ENCODE measurements around the gene NT5M. TPM values are rescaled to one million over a fixed set of nuclear protein-coding genes. Genes with fewer than 3 reads are reported as not detected.

The NT5M gene
- total RNA-seq, 1 experiment from 2014 or later, result 5.5 TPM

GRCh38 chr17:17391668-17392370 lies 88.6 kb downstream of the NT5M start:
- POLR2A ChIA-PET, result interaction anchor here (0.6 to 1.0 kb wide), 2 partner anchors 137 to 200 kb away, joined by 3 to 4 read pairs; partner anchors contain the start of gene PEMT
- Mint-ChIP-seq H3K9me3 (ENCODE audit: unreplicated experiment) (no peaks in the 10 kb centered on the region), H3K27ac (ENCODE audit: low read depth, unreplicated experiment) (no peak overlapping the region), H3K4me1 (ENCODE audit: insufficient read depth, unreplicated experiment) (peaks cover 7% of the 10 kb centered on the region), H3K4me3 (ENCODE audit: unreplicated experiment) (no peak overlapping the region), H3K36me3 (ENCODE audit: insufficient read depth, unreplicated experiment) (no peaks in the 10 kb centered on the region), H3K27me3 (ENCODE audit: insufficient read depth, unreplicated experiment) (peaks cover 15% of the 10 kb centered on the region)
- TF ChIP-seq CTCF (IDR thresholded peaks at IDR 0.05; ENCODE audit: unreplicated experiment), result no peak
- no TSS peak for BruUV-seq (replicated peaks)
- CTCF ChIA-PET, result interaction anchor here (0.9 kb wide), 1 partner anchor 251 kb away, joined by 3 read pairs; no protein-coding TSS in a partner anchor
- intact Hi-C loops (cut with micrococcal nuclease), result no loop called here
- no peak for DNase-seq (ENCODE audit: unreplicated experiment)

- Mint-ChIP-seq H3K4me3 (ENCODE audit: unreplicated experiment) (no peak overlapping the region), H3K9me3 (ENCODE audit: unreplicated experiment) (no peaks in the 10 kb centered on the region), H3K27me3 (ENCODE audit: insufficient read depth, unreplicated experiment) (peaks cover 23% of the 10 kb centered on the region), H3K4me1 (ENCODE audit: insufficient read depth, unreplicated experiment) (no peaks in the 10 kb centered on the region), H3K27ac (ENCODE audit: low read depth, unreplicated experiment) (no peak overlapping the region), H3K36me3 (ENCODE audit: insufficient read depth, unreplicated experiment) (no peaks in the 10 kb centered on the region)
- POLR2A ChIA-PET, result interaction anchor here (0.9 kb wide), 1 partner anchor 30 kb away, joined by 3 read pairs; no protein-coding TSS in a partner anchor
- TF ChIP-seq CTCF (IDR thresholded peaks at IDR 0.05; ENCODE audit: unreplicated experiment), result no peak
- intact Hi-C loops (cut with micrococcal nuclease), result no loop called here
- CTCF ChIA-PET, result interaction anchor here (0.6 to 1.2 kb wide), 4 partner anchors 103 to 248 kb away, joined by 3 to 4 read pairs (median 3); no protein-coding TSS in a partner anchor
- no peak for DNase-seq (ENCODE audit: unreplicated experiment)
- BruUV-seq (replicated peaks), result no TSS peak
Observed at GRCh38 chr17:17393976-17394375, 90.8 kb downstream of the NT5M start.

DNA sequence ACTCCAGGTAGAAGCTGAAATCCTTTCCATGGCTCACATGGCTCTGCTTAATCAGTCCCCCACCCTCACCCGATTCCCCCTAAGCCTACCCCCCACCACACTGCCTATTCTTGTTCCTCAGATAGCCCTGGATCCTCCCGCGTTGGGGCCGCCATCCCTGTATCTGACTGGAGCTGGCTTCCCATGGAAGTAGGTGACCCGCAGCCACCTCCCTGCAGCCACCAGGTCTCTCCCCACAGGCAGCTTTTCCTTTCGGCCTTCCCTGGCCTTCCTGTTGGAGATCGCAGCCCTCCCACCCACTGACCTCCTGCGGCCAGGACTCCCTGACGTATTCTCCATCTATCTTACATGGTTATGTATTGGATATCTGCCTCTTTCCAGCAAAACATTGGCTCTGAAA lies 91.3 kb downstream of the NT5M start:
- POLR2A ChIA-PET, result no interaction called here
- no peak overlapping the region for H3K27ac Mint-ChIP-seq (ENCODE audit: low read depth, unreplicated experiment)
- CTCF ChIA-PET, result interaction anchor here (0.6 to 1.2 kb wide), 2 partner anchors 103 to 246 kb away, joined by 3 to 4 read pairs; no protein-coding TSS in a partner anchor
- H3K4me3 Mint-ChIP-seq (ENCODE audit: unreplicated experiment), result no peak overlapping the region
- H3K9me3 Mint-ChIP-seq (ENCODE audit: unreplicated experiment), result no peaks in the 10 kb centered on the region
- no peak for DNase-seq (ENCODE audit: unreplicated experiment)
- H3K27me3 Mint-ChIP-seq (ENCODE audit: insufficient read depth, unreplicated experiment), result peaks cover 23% of the 10 kb centered on the region
- no peaks in the 10 kb centered on the region for H3K4me1 Mint-ChIP-seq (ENCODE audit: insufficient read depth, unreplicated experiment)
- no TSS peak for BruUV-seq (replicated peaks)
- TF ChIP-seq CTCF (IDR thresholded peaks at IDR 0.05; ENCODE audit: unreplicated experiment), result no peak
- intact Hi-C loops (cut with micrococcal nuclease), result no loop called here
- no peaks in the 10 kb centered on the region for H3K36me3 Mint-ChIP-seq (ENCODE audit: insufficient read depth, unreplicated experiment)

DNA sequence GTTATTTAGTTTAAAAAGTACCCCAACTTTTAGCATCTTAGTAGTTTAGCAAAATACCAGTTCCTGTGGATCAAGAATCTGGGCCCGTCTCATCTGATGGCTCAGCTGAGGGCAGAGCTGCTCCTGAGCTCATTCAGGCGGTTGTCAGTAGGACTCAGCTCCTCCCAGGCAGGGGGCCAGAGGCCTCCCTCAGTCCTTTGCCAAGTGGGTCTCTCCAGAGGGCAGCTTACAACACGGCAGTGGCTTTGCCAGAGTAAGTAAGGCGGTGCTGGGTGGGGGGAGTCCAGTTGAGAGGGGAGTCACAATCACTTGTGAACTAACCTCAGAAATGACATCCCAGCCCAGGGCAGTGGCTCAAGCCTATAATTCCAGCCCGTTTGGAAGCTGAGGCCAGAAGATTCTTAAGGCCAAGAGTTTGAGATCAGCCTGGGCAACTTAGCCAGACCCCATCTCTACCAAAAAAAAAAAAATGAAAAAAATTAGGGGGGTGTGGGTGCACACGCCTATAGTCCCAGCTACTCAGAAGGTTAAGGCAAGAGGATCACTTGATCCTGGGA lies 92.2 kb downstream of the NT5M start:
- Mint-ChIP-seq H3K27ac (ENCODE audit: low read depth, unreplicated experiment) (no peak overlapping the region), H3K36me3 (ENCODE audit: insufficient read depth, unreplicated experiment) (no peaks in the 10 kb centered on the region), H3K9me3 (ENCODE audit: unreplicated experiment) (no peaks in the 10 kb centered on the region), H3K27me3 (ENCODE audit: insufficient read depth, unreplicated experiment) (peaks cover 23% of the 10 kb centered on the region), H3K4me1 (ENCODE audit: insufficient read depth, unreplicated experiment) (no peaks in the 10 kb centered on the region), H3K4me3 (ENCODE audit: unreplicated experiment) (no peak overlapping the region)
- no peak for DNase-seq (ENCODE audit: unreplicated experiment)
- no peak for TF ChIP-seq CTCF (IDR thresholded peaks at IDR 0.05; ENCODE audit: unreplicated experiment)
- ChIA-PET POLR2A (no interaction called here), CTCF (interaction anchor here (0.7 kb wide), 1 partner anchor 102 kb away, joined by 5 read pairs; no protein-coding TSS in a partner anchor)
- intact Hi-C loops (cut with micrococcal nuclease), result no loop called here
- no TSS peak for BruUV-seq (replicated peaks)

Data from MCF 10A (cell line).